Loucy (cell line): ENCODE results near the gene FABP1.

Experiments
- H2AFZ ChIP-seq: fragments of 200-600 bp; sonication (generic); 2 replicates; pipeline ENCODE4 v1.6.0; 2016; ENCODE audit warnings: antibody characterized with exemption, mild to moderate bottlenecking, low read length, moderate library complexity
- H3F3A ChIP-seq: fragments of 200-600 bp; 2 replicates; pipeline ENCODE4 v1.6.0; 2016; ENCODE audit warnings: antibody characterized with exemption, low read depth, mild to moderate bottlenecking
- H3K27me3 ChIP-seq: fragments of 200-600 bp; sonication (generic); 2 replicates; pipeline ENCODE4 v1.6.1; 2014; ENCODE audit warnings: low read length, mild to moderate bottlenecking; ENCODE audit not compliant: insufficient read depth, poor library complexity, severe bottlenecking
- H3K36me3 ChIP-seq: fragments of 200-600 bp; sonication (generic); 2 replicates; pipeline ENCODE4 v1.6.1; 2016; ENCODE audit warnings: low read length; ENCODE audit not compliant: insufficient read depth
- H3K4me1 ChIP-seq: fragments of 200-600 bp; sonication (generic); 2 replicates; pipeline ENCODE4 v1.5.1; 2014; ENCODE audit warnings: low read length, mild to moderate bottlenecking; ENCODE audit not compliant: insufficient read depth, poor library complexity, severe bottlenecking
- H3K4me2 ChIP-seq: fragments of 200-600 bp; sonication (generic); 2 replicates; pipeline ENCODE4 v1.6.0; 2014; ENCODE audit warnings: antibody characterized with exemption, low read length, low read depth, mild to moderate bottlenecking; ENCODE audit not compliant: poor library complexity, severe bottlenecking
- H3K4me3 ChIP-seq: fragments of 200-600 bp; sonication (generic); 2 replicates; pipeline ENCODE4 v1.5.1; 2014; ENCODE audit warnings: low read length, mild to moderate bottlenecking, mixed read lengths; ENCODE audit not compliant: poor library complexity, severe bottlenecking
- H3K79me2 ChIP-seq: fragments of 200-600 bp; sonication (generic); 2 replicates; pipeline ENCODE4 v1.6.1; 2014; ENCODE audit warnings: low read length; ENCODE audit not compliant: insufficient read depth
- H3K9ac ChIP-seq: fragments of 200-600 bp; sonication (generic); 2 replicates; pipeline ENCODE4 v1.6.0; 2014; ENCODE audit warnings: mild to moderate bottlenecking, low read depth, low read length, moderate library complexity; ENCODE audit not compliant: poor library complexity, severe bottlenecking
- H3K9me2 ChIP-seq: fragments of 200-600 bp; sonication (generic); replicated peaks from 2 replicates; pipeline ENCODE4 v1.6.1; 2016; ENCODE audit warnings: low read depth, low read length, mixed read lengths
- H3K9me3 ChIP-seq: fragments of 200-600 bp; sonication (generic); 2 replicates; pipeline ENCODE4 v1.6.1; 2014; ENCODE audit warnings: mild to moderate bottlenecking, antibody characterized with exemption, low read length, low read depth; ENCODE audit not compliant: insufficient read depth
- H4K20me1 ChIP-seq: fragments of 200-600 bp; sonication (generic); 2 replicates; pipeline ENCODE4 v1.6.0; 2014; ENCODE audit warnings: antibody characterized with exemption, low read length, mild to moderate bottlenecking; ENCODE audit not compliant: insufficient read depth, poor library complexity, severe bottlenecking
- CTCF ChIP-seq: fragments of 200-600 bp; sonication (generic); conservative IDR thresholded peaks from 2 replicates; pipeline ENCODE4 v1.5.1; 2014; ENCODE audit warnings: mild to moderate bottlenecking, antibody characterized with exemption, low read length
- EZH2phosphoT487 ChIP-seq: fragments of 200-600 bp; IDR thresholded peaks from 2 replicates; pipeline ENCODE4 v1.6.1; 2018; ENCODE audit warnings: antibody characterized with exemption, mild to moderate bottlenecking, moderate library complexity, borderline replicate concordance

Gene FABP1

DNA sequence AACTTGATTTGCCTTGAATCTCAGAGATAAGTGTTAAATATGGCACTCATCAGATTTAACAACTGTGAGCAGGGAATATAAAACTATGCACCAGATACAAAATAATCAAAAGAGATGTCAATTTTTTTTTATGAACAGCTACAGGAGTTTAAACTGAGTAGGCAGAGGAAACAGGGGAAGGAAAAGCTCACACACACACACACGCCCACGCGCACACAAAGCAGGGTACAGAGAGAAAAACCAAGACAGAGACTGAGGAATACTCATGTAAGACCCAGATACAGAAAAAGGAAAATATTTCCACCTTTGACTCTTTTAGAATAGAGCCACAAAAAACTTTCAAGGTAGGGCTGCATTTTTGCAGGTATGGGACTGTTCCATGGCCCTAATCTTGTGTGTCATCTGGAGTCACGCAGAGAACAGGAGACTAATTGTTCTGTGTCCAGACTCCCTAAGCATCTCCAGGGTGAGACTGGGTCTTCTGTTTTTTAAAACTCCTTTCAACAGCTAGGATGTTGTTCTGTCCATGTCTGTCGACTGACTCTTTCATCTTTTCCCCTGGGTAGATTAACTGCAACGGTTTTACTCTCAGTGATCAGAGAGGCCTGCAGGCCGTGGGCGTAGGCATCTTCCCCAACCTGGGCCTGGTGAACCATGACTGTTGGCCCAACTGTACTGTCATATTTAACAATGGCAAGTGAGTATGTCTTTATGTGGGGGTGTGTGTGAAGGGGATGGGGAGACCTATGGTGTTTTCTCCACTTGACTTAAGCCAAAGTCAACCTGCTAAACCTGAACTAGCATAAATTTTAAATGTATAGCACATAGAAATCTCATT is 37.2 kb downstream of the FABP1 start:
- no peaks in the 10 kb centered on the region for H3K27me3 ChIP-seq
- H3K4me3 ChIP-seq = no peak overlapping the region
- TF ChIP-seq EZH2phosphoT487 = no peak
- no peak for TF ChIP-seq CTCF
- no peaks in the 10 kb centered on the region for H3K79me2 ChIP-seq
- no peak overlapping the region for H3K4me2 ChIP-seq
- H4K20me1 ChIP-seq = no peaks in the 10 kb centered on the region
- H3K36me3 ChIP-seq = no peaks in the 10 kb centered on the region
- no peaks in the 10 kb centered on the region for H3K9me3 ChIP-seq
- H2AFZ ChIP-seq = no peak overlapping the region
- H3K9me2 ChIP-seq = no peaks in the 10 kb centered on the region
- no peak overlapping the region for H3K9ac ChIP-seq
- H3K4me1 ChIP-seq = no peaks in the 10 kb centered on the region
- H3F3A ChIP-seq = no peaks in the 10 kb centered on the region

DNA sequence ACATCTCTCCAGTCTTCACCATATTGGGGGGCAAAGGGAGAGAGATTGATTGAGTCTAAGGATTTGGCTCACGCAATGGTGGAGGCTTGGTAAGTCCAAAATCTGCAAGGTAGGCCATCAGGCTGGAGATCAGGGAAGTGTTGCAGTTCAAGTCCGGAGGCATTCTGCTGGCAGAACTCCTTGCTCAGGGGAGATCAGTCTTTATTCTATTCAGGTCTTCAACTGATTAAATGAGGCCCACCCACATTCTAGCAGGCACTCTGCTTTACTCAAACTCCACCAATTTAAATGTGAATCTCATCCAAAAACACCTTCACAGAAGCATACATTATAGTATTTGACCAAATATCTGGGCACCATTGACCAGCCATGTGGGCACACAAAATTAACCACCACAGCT is 38.9 kb downstream of the FABP1 start:
- H3K4me1 ChIP-seq = no peaks in the 10 kb centered on the region
- no peak overlapping the region for H3K9ac ChIP-seq
- H3K9me3 ChIP-seq = no peaks in the 10 kb centered on the region
- no peaks in the 10 kb centered on the region for H3K27me3 ChIP-seq
- no peaks in the 10 kb centered on the region for H3K9me2 ChIP-seq
- H3K79me2 ChIP-seq = no peaks in the 10 kb centered on the region
- H2AFZ ChIP-seq = no peak overlapping the region
- no peaks in the 10 kb centered on the region for H4K20me1 ChIP-seq
- H3K4me2 ChIP-seq = no peak overlapping the region
- no peaks in the 10 kb centered on the region for H3F3A ChIP-seq
- no peaks in the 10 kb centered on the region for H3K36me3 ChIP-seq
- TF ChIP-seq CTCF (no peak), EZH2phosphoT487 (no peak)
- no peak overlapping the region for H3K4me3 ChIP-seq

DNA sequence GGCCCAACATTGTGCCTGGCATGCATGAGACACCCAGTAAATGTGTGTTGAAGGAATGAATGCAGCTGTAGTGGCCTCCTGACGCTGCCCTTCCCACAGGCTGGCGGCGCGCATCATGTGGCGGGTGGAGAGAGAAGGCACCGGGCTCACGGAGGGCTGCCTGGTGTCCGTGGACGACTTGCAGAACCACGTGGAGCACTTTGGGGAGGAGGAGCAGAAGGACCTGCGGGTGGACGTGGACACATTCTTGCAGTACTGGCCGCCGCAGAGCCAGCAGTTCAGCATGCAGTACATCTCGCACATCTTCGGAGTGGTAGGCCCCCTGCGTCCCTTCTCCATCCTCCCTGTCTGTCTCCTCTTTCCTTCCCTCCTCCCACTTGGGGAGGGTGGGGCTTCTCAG is 40.1 kb downstream of the FABP1 start:
- no peaks in the 10 kb centered on the region for H3K9me2 ChIP-seq
- H2AFZ ChIP-seq = no peak overlapping the region
- H3K9ac ChIP-seq = no peak overlapping the region
- no peak for TF ChIP-seq CTCF
- no peak for TF ChIP-seq EZH2phosphoT487
- no peak overlapping the region for H3K4me2 ChIP-seq
- H3K27me3 ChIP-seq = no peaks in the 10 kb centered on the region
- H4K20me1 ChIP-seq = no peaks in the 10 kb centered on the region
- no peaks in the 10 kb centered on the region for H3K79me2 ChIP-seq
- H3K36me3 ChIP-seq = no peaks in the 10 kb centered on the region
- H3K9me3 ChIP-seq = no peaks in the 10 kb centered on the region
- no peaks in the 10 kb centered on the region for H3K4me1 ChIP-seq
- no peak overlapping the region for H3K4me3 ChIP-seq
- no peaks in the 10 kb centered on the region for H3F3A ChIP-seq
